ENCODE measurements around the gene ITGB7.

The ITGB7 gene

GRCh38 chr12:53207042-53207441 lies at the start of gene ITGB7:
Gene ITGB7 (minus strand): TSS chr12:53207251. CDS start chr12:53200443, 6,808 bp downstream.
- FAIRE-seq = no peak

- no peak for FAIRE-seq
These were observed 48.9 kb upstream of the ITGB7 start for GRCh38 chr12:53255996-53256395.

GRCh38 chr12:53254816-53255545 lies 47.9 kb upstream of the ITGB7 start:
- FAIRE-seq = no peak

GRCh38 chr12:53253298-53253697 lies 46.2 kb upstream of the ITGB7 start:
- FAIRE-seq = no peak

- FAIRE-seq = no peak
These were observed 45.4 kb upstream of the ITGB7 start for GRCh38 chr12:53252349-53252916.

GRCh38 chr12:53251477-53252348 lies 44.7 kb upstream of the ITGB7 start:
- FAIRE-seq = no peak

- FAIRE-seq = no peak
These were observed 38.2 kb upstream of the ITGB7 start for GRCh38 chr12:53245286-53245685.

- FAIRE-seq = no peak
These were observed 37.3 kb upstream of the ITGB7 start for GRCh38 chr12:53244337-53244736.

- FAIRE-seq = no peak
These were observed 34.8 kb upstream of the ITGB7 start for GRCh38 chr12:53241623-53242412.

GRCh38 chr12:53239643-53240258 lies 32.7 kb upstream of the ITGB7 start:
- no peak for FAIRE-seq

- no peak for FAIRE-seq
These were observed 29.5 kb upstream of the ITGB7 start for GRCh38 chr12:53236443-53237111.

GRCh38 chr12:53235742-53236442 lies 28.8 kb upstream of the ITGB7 start:
- FAIRE-seq = no peak

- no peak for FAIRE-seq
These were observed 28.1 kb upstream of the ITGB7 start for GRCh38 chr12:53235164-53235563.

- FAIRE-seq = no peak
These were observed 27.3 kb upstream of the ITGB7 start for GRCh38 chr12:53234271-53234914.

- no peak for FAIRE-seq
These were observed 26.6 kb upstream of the ITGB7 start for GRCh38 chr12:53233671-53234121.

GRCh38 chr12:53232646-53233461 lies 25.8 kb upstream of the ITGB7 start:
- no peak for FAIRE-seq

GRCh38 chr12:53231921-53232645 lies 25.0 kb upstream of the ITGB7 start, which contains the start of gene RARG:
Gene RARG (minus strand): TSS chr12:53232209. CDS start chr12:53227545, 4,664 bp downstream.
- FAIRE-seq = no peak

- no peak for FAIRE-seq
These were observed 24.5 kb upstream of the ITGB7 start for GRCh38 chr12:53231671-53231920.
